Activated B cell treated with CpG ODN at 0.5 μM for 24 hours (primary cell): ENCODE data around the gene ADCY1. TPM values are rescaled to one million over a fixed set of nuclear protein-coding genes. Genes with fewer than 3 reads are reported as not detected.

Experiments used
- ATAC-seq: fragments of 200-7000 bp; cut with Tn5 transposase; one replicate; pipeline ENCODE4 v1.10.0; 2021; ENCODE audit warnings: low read depth, mild to moderate bottlenecking, moderate library complexity
- CTCF ChIA-PET: fragments of 350-600 bp; sonication (Branson Sonifier 250); formaldehyde crosslinking; loops from one replicate; lab custom pipeline; 2021; ENCODE audit warnings: antibody characterized with exemption; lab: Charles Lee
- POLR2A ChIA-PET: fragments of 350-600 bp; sonication (Branson Sonifier 250); formaldehyde crosslinking; loops from one replicate; lab custom pipeline; 2021; ENCODE audit warnings: antibody characterized with exemption; lab: Charles Lee
- DNase-seq: peaks from one replicate; pipeline ENCODE4 v3.0.0; 2022
- H3K27ac Mint-ChIP-seq: one replicate; pipeline ENCODE4 v1.8.0; 2020; ENCODE audit warnings: mixed read lengths
- H3K27me3 Mint-ChIP-seq: one replicate; pipeline ENCODE4 v1.8.0; 2021; ENCODE audit warnings: mixed read lengths
- H3K36me3 Mint-ChIP-seq: one replicate; pipeline ENCODE4 v1.8.0; 2021; ENCODE audit warnings: low read depth, mixed read lengths
- H3K4me1 Mint-ChIP-seq: one replicate; pipeline ENCODE4 v1.8.0; 2021; ENCODE audit warnings: mixed read lengths
- H3K4me3 Mint-ChIP-seq: one replicate; pipeline ENCODE4 v1.8.0; 2020; ENCODE audit warnings: mild to moderate bottlenecking, mixed read lengths
- H3K9me3 Mint-ChIP-seq: one replicate; pipeline ENCODE4 v1.8.0; 2020; ENCODE audit warnings: mixed read lengths
- CTCF ChIP-seq: fragments of 200-600 bp; IDR thresholded peaks from one replicate; pipeline ENCODE4 v1.8.0; 2022; ENCODE audit warnings: antibody characterized with exemption, mild to moderate bottlenecking
- intact Hi-C: fragments of 100-400 bp; cut with micrococcal nuclease; formaldehyde crosslinking; loops from one replicate; pipeline ENCODE4 v1.15.1; 2024
- total RNA-seq: library from RNA; stranded (reverse); gene quantifications from 2 replicates; pipeline ENCODE4 v1.2.3, GENCODE V29; 2022

ADCY1 gene
- total RNA-seq, 1 donor from 2014 or later: not detected

- ChIA-PET CTCF (no interaction called here), POLR2A (no interaction called here)
- intact Hi-C loops: no loop called here
- DNase-seq (no peak), ATAC-seq (no peak)
- peaks cover 10% of the 10 kb centered on the region for H3K27me3 Mint-ChIP-seq
- TF ChIP-seq CTCF: no peak
- no peaks in the 10 kb centered on the region for H3K9me3 Mint-ChIP-seq
- H3K36me3 Mint-ChIP-seq: no peaks in the 10 kb centered on the region
- H3K27ac Mint-ChIP-seq: no peak overlapping the region
- no peak overlapping the region for H3K4me3 Mint-ChIP-seq
- H3K4me1 Mint-ChIP-seq: no peaks in the 10 kb centered on the region
Observed at GRCh38 chr7:45566961-45567360, 7.2 kb upstream of the ADCY1 start.

GRCh38 chr7:45567713-45568112, 6.5 kb upstream of the ADCY1 start:
- intact Hi-C loops: no loop called here
- no peak for DNase-seq
- no peak overlapping the region for H3K27ac Mint-ChIP-seq
- TF ChIP-seq CTCF: no peak
- no peaks in the 10 kb centered on the region for H3K36me3 Mint-ChIP-seq
- ChIA-PET POLR2A (no interaction called here), CTCF (no interaction called here)
- peaks cover 17% of the 10 kb centered on the region for H3K27me3 Mint-ChIP-seq
- no peaks in the 10 kb centered on the region for H3K4me1 Mint-ChIP-seq
- H3K9me3 Mint-ChIP-seq: no peaks in the 10 kb centered on the region
- ATAC-seq: no peak
- H3K4me3 Mint-ChIP-seq: no peak overlapping the region

- POLR2A ChIA-PET: no interaction called here
- peaks cover 5% of the 10 kb centered on the region for H3K4me1 Mint-ChIP-seq
- CTCF ChIA-PET: no interaction called here
- peaks cover 27% of the 10 kb centered on the region for H3K27me3 Mint-ChIP-seq
- intact Hi-C loops: no loop called here
- TF ChIP-seq CTCF: no peak
- H3K4me3 Mint-ChIP-seq: no peak overlapping the region
- H3K36me3 Mint-ChIP-seq: no peaks in the 10 kb centered on the region
- DNase-seq: no peak
- no peak for ATAC-seq
- H3K9me3 Mint-ChIP-seq: no peaks in the 10 kb centered on the region
- H3K27ac Mint-ChIP-seq: no peak overlapping the region
Observed at GRCh38 chr7:45568536-45569289, 5.5 kb upstream of the ADCY1 start.

- ATAC-seq: no peak
- intact Hi-C loops: no loop called here
- no peak for DNase-seq
- Mint-ChIP-seq H3K36me3 (no peaks in the 10 kb centered on the region), H3K27me3 (peaks cover 30% of the 10 kb centered on the region), H3K27ac (no peak overlapping the region), H3K4me1 (peaks cover 8% of the 10 kb centered on the region), H3K9me3 (no peaks in the 10 kb centered on the region), H3K4me3 (no peak overlapping the region)
- ChIA-PET CTCF (no interaction called here), POLR2A (no interaction called here)
- no peak for TF ChIP-seq CTCF
Observed at GRCh38 chr7:45569290-45569685, 4.9 kb upstream of the ADCY1 start.

- TF ChIP-seq CTCF: no peak
- DNase-seq: no peak
- H3K4me3 Mint-ChIP-seq: no peak overlapping the region
Observed at GRCh38 chr7:45570797-45571196, 3.4 kb upstream of the ADCY1 start.

More at GRCh38 chr7:45570797-45571196, 3.4 kb upstream of the ADCY1 start:
- intact Hi-C loops: no loop called here
- Mint-ChIP-seq H3K27me3 (peaks cover 28% of the 10 kb centered on the region), H3K36me3 (no peaks in the 10 kb centered on the region), H3K4me1 (peaks cover 8% of the 10 kb centered on the region), H3K27ac (no peak overlapping the region), H3K9me3 (no peaks in the 10 kb centered on the region)
- ChIA-PET POLR2A (no interaction called here), CTCF (no interaction called here)
- no peak for ATAC-seq
